ENCODE results near the gene SECISBP2.
"Not testable (repeated sequence)": the region's sequence is repeated elsewhere in the genome, so short reads cannot be mapped to it uniquely, and the experiment has no call there.

SECISBP2 gene, protein sequence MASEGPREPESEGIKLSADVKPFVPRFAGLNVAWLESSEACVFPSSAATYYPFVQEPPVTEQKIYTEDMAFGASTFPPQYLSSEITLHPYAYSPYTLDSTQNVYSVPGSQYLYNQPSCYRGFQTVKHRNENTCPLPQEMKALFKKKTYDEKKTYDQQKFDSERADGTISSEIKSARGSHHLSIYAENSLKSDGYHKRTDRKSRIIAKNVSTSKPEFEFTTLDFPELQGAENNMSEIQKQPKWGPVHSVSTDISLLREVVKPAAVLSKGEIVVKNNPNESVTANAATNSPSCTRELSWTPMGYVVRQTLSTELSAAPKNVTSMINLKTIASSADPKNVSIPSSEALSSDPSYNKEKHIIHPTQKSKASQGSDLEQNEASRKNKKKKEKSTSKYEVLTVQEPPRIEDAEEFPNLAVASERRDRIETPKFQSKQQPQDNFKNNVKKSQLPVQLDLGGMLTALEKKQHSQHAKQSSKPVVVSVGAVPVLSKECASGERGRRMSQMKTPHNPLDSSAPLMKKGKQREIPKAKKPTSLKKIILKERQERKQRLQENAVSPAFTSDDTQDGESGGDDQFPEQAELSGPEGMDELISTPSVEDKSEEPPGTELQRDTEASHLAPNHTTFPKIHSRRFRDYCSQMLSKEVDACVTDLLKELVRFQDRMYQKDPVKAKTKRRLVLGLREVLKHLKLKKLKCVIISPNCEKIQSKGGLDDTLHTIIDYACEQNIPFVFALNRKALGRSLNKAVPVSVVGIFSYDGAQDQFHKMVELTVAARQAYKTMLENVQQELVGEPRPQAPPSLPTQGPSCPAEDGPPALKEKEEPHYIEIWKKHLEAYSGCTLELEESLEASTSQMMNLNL

DNA sequence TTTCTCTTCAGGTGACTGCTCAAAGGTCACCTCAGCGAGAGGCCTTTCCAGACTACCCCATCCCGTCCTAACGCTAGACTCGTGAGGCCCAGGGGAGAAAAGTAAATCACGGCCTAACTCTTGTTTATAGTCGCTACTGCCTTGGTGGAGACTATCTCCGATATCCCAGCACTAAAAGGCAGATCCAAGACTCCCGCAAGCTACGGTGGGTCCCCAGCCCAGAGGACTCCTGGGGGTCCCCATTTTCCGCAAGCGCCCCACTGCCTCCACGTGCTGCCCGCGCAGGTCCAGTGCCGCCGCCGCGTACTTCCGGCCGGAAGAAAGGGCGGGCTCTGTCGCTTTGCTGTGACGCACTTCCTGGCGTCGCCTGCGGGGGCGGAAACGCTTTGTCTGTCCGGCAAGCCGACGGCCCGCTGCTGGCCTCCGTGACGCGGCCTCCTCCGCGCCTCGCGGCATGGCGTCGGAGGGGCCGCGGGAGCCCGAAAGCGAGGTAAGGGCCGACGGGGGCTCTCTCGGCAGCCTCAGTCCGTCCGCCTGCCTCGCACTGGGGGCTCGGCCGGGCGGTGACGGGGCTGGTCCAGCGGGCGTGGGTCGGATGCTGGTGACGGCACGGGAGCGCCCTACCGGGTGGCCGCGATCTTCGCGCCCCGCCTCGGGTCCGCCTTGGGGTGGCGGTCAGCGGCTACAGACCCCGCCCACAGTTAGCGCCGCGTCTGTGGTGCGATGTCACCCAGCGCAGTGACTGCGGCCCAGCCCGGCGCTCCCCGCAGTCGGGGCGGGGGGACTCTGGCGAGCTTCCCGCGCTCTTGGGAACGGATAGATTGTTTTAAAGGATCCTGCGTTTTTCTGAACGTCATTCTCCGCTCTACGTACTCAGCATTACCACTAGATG, at the start of gene SECISBP2:
Gene SECISBP2, plus strand, starts transcription at position 378 of the 892 bp plus-strand sequence. Its CDS starts 77 bp downstream, at position 455.
- peak; percentile 89 to 93 (median 91) for DNase-seq (ENCODE audit: low read depth in 3 of 3)

DNA sequence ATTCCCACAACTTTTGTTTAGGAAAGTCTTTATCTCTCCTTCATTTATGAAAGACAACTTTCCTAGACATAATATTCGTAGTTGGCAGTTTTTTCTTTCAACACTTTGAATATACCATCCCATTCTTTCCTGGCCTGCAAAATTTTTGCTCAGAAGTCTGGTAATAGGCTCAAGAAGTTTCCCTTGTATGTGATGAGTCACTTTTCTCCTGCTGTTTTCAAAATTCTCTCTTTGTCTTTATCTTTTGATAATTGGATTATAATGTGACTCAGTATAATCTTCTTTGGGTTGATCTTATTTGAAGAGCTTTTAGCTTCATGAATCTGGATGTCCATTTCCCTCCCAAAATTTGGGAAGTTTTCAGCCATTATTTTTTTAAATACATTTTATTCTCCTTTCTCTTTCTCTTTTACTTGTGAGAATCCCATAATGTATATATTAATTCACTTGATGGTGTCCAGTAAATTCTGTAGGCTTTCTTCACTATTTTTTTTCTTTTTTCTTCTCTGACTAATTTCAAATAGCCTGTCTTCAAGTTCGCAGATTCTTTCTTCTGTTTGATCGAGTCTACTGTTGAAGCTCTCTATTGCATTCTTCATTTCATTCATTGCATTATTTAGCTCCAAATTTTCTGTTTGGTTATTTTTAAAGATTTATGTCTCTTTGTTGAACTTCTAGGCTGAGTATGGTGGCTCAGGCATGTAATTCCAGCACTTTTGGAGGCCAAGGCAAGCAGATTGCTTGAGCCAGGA, 44.6 kb upstream of the SECISBP2 start:
- no peak for DNase-seq (ENCODE audit: low read depth in 3 of 3)

DNA sequence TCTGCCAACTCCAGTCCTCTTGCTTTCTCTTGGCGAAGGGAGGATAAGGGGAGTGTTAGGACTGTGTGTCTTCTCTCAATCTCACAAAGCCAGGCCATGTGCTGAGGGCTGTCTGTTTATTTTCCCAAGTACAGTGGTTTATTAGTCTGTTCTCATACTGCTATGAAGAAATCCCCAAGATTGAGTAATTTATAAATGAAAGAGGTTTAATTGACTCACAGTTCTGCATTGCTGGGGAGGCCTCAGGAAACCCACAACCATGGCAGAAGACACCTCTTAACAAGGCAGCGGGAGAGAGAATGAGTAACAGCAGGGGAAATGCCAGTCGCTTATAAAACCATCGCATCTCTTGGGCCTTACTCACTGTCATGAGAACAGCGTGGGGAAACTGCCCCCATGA, 43.5 kb upstream of the SECISBP2 start:
- peak in 1 of 3 experiments; percentile 31 for DNase-seq (ENCODE audit: low read depth in 3 of 3)

DNA sequence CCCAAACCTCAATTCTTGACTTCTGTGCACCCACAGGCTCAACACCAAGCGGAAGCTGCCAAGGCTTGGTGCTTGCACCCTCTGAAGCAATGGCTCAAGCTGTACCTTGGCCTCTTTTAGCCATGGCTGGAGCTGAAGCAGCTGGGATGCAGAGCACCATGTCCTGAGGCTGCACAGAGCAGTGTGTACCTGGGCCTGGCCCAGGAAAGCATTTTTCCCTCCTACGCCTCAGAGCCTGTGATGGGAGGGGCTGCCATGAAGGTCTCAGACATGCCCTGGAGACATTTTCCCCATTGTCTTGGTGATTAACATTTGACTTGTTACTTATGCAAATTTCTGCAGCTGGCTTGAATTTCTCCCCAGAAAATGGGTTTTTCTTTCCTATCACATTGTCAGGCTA, 42.3 kb upstream of the SECISBP2 start:
- DNase-seq (ENCODE audit: low read depth in 3 of 3) = not testable (repeated sequence)

DNA sequence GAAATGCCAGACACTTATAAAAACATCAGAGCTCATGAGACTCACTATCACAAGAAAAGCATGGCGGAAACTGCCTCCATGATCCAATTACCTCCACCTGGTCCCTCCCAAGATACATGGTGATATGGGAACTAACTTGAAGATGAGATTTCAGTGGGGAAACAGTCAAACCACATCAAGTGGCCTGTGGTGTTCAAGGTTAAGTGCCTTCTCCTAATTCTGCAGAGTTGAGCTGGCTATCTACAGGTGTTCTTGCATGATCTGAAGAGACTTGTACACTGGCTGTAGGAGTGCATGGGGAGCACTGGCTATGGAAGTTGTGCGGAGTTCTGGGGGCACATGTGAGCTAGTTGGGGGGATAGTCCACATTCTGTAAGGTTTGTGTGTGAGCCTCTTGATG, 41.3 kb upstream of the SECISBP2 start:
- no peak for DNase-seq (ENCODE audit: low read depth in 3 of 3)

DNA sequence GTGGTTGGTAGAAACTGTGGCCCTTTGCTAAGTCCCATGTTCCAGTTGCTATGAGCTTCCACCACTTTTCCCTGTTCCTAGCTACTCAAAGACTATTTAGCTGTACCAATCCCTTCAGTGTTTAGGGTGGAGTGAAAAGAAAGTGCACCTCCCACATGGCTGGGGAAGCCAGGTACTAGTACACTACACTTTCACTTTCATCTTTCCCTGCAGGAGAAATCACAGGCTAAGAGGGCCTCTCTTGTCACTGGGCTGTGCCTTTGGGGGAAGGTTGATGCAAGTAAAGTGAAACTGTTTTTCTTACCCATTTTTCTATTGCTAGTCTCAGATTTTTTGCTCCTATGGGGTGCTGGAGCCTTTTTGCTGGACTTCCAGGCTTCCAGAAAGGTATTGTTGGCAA, 40.8 kb upstream of the SECISBP2 start:
- DNase-seq (ENCODE audit: low read depth in 3 of 3) = no peak

DNA sequence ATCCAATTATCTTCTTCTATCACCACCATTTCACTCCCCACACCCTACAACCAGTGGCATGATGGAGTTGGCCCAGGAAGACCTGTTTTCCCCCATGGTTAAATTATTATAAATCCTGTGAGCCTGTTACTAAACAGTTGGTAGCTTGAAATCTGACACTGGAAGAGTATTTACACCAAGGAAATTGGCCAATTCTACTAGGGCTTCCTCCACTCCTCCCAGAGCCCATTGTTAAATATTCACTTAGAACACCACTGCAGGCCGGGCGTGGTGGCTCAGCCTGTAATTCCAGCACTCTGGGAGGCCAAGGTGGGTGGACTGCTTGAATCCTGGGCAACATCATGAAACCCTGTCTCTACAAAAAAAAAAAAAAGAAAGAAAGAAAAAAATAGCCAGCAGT, 39.7 kb upstream of the SECISBP2 start:
- DNase-seq (ENCODE audit: low read depth in 3 of 3) = no peak

DNA sequence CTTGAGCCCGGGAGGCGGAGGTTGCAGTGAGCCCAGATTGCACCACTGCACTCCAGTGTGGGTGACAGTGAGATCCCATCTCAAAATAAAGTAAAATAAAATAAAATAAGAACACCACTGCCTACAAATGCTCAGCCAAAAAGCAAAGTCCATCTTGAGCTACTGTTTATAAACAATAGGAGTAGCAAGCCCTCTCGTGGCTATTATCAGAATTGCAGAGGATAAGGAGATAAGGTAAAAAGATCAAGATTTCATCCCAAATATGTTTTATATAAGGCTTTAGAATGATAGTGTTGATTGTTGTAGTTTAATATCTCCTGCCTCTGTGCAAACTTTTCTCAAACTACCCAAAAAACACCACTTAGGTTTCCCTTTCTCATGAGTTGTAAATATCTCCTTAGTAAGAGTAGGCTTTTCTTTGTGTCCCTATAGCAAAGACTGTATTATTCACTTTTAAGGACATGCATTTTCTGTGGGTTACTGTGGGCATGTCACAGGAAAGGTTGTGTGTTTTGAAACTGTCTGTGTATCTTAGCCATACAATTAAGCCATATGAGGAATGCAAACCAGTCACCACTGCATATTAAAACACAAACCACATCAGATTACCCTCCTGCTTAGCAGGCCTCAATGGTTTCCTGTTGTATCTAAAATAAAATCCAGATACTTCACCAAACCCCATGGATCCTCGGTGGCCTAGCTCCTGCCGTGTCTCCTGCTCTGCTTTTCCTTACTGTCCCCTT, 39.1 kb upstream of the SECISBP2 start:
- DNase-seq (ENCODE audit: low read depth in 3 of 3) = peak in 1 of 3 experiments; percentile 10

DNA sequence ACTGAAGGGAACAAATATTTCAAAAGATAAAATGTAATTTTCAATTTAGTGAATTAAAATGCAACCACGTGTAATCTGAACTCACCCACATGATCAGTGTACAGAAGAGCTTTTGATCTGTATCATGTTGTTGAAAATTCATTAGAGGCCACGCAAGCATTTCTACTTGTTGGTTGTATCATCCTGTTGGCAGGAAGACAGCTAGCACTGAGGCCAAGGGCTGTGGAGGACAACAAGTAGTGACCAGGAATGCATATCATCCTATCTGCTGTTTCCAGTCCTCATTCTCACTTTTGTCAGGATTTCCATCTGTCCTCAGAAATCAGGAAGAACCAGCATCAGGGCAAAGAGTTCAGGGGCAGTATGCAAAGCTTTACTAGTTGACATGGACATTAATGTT, 37.2 kb upstream of the SECISBP2 start:
- DNase-seq (ENCODE audit: low read depth in 3 of 3) = no peak

DNA sequence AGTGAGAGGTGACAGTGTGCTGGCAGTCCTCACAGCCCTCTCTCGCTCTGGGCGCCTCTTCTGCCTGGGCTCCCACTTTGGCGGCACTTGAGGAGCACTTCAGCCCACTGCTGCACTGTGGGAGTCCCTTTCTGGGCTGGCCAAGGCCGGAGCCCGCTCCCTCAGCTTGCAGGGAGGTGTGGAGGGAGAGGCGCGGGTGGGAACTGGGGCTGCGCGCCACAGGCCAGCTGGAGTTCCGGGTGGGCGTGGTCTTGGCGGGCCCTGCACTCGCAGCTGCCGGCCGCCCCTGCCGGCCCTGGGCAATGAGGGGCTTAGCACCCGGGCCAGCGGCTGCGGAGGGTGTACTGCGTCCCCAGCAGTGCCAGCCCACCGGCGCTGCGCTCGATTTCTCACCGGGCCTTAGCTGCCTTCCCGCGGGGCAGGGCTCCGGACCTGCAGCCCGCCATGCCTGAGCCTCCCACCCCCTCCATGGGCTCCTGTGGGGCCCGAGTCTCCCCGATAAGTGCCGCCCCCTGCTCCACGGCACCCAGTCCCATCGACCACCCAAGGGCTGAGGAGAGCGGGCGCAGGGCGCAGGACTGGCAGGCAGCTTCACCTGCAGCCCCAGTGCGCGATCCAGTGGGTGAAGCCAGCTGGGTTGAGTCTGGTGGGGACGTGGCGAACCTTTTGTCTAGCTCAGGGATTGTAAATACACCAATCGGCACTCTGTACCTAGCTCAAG, 35.9 kb upstream of the SECISBP2 start:
- DNase-seq (ENCODE audit: low read depth in 3 of 3) = not testable (repeated sequence)

DNA sequence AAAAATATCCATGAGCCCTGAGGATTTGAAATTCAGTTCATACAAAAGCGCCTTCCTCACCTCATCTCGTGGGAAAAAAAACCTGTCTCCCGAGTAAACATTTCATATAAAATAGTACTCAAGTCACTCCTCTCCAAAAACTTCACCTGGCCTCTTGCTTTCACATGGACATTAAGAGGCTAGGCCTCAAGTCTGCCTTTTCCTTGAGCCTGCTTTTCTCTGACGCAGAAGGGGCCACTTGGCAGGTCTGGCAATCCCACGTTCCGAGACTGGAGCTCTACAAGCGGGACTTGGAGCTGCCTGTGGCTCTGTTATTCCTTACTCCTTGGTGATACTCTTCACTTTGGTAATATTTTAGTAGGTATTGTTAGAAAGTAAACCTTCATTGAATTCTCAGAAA, 34.2 kb upstream of the SECISBP2 start:
- DNase-seq (ENCODE audit: low read depth in 3 of 3) = no peak

DNA sequence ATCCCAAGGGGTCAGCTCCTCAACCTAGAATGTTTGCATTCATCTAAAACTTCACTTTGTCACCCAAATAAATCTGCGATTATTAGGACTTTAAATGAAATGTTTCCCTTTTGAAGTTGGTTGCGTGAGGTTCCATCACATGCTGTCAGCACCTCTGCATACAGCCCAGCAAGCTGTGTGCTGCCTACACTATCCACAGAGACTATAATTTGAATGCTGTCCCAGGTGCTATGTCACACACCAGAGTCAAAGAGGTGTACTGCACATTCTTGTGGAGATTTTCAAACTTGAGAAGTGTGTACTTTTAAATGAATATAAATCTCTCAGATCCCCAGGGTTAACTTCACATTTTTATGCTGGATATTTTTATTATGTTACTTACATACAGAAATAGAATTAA, 26.6 kb upstream of the SECISBP2 start:
- no peak for DNase-seq (ENCODE audit: low read depth in 3 of 3)

DNA sequence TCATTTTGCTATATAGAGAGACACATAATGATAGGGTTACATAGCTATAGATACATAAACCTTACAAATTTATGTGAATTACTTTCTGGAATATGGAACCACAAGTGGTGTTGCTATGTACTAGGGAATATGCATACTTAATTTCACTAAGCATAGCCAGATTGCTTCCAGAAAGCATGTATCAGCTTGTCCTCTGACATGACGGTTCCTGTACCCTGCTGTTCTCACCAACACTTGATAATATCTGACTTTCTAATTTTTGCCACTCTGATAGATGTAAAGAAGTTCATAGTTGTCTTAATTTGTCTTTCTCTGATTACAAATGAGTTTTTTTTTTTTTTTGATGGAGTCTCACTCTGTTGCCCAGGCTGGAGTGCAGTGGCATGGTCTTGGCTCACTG, 25.3 kb upstream of the SECISBP2 start:
- DNase-seq (ENCODE audit: low read depth in 3 of 3) = no peak

DNA sequence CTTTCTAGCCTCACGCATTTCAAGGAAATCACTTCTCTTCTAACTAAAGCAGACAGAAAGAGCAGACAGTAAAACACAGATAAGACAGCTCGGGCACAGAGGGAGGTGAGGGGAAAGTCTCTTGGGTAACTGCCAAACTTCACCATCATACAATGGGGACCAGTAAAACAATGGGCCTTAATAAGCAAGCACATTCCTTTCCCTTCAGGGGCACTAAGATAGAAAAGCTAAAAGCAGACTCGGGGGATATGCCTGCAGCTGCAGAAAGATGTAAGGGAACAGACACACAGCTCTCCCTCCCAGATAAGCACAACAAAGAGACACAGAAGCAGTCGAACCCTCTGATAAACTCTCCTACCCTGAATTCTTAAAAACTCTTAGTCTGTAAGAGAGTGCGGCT, 22.9 kb upstream of the SECISBP2 start:
- no peak for DNase-seq (ENCODE audit: low read depth in 3 of 3)

DNA sequence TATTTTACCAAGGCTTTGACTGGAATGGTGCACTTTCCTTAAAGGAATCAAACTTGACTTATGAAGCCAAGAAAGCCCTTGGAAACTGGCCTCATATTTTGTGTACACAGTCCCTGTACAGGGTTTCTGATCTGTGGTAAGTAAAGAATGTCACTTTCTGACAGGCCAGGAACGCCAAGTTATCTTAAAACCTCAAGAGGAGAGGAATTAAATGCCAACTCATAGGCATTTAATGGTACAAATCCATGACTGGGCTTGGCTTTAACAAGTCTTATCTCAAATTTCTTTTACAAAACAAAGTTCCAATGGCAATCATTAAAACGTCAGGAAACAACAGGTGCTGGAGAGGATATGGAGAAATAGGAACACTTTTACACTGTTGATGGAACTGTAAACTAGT, 16.3 kb upstream of the SECISBP2 start:
- not testable (repeated sequence) for DNase-seq (ENCODE audit: low read depth in 3 of 3)

DNA sequence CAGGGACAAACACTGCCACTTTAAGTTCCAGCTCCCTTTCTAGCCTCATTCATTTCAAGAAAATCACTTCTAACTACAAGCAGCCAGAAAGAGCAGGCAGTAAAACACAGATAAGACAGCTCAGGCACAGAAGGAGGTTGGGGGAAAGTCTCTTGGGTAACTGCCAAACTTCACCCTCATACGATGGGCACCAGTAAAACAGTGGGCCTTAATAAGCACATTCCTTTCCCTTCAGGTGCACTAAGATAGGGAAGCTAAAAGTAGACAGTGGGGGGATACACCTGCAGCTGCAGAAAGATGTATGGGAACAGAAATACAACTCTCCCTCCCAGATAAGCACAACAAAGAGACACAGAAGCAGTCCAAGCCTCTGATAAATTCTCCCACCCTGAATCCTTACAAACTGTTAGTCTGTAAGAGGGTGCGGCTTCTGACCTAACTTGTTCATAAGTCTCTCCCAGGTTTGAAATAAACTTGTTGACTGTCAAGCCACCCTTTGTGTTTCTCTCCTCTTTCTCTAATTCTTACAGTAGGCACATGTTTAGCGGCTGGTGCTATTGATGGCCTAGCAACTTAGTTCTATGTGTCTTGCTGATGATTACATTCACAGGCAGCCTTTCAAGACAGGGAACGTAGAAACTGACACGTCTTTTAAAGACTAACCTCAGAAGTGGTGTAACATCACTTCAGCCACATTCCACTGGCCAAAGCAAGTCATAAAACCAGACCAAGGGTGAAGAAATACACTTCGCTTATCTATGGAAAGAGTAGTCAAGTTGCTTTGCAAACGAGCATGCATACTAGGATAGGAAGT, 14.1 kb upstream of the SECISBP2 start:
- DNase-seq (ENCODE audit: low read depth in 3 of 3) = no peak

DNA sequence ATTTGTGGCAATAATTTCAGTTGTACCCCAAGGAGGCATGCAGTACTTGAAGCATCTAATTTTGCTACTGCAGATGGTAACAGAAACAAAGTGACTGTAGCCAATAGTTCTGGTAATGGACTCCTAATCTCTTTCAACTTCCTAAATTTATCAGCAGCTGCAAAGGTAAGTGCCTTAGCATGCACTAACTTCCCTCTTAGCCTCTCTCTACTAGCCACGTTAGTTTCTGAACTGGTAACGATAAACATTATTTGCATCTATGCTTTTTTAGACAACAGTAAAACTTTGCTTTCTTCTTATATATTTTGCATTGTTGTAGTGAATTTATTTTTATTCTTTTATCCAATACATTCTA, 13.5 kb upstream of the SECISBP2 start:
- no peak for DNase-seq (ENCODE audit: low read depth in 3 of 3)

DNA sequence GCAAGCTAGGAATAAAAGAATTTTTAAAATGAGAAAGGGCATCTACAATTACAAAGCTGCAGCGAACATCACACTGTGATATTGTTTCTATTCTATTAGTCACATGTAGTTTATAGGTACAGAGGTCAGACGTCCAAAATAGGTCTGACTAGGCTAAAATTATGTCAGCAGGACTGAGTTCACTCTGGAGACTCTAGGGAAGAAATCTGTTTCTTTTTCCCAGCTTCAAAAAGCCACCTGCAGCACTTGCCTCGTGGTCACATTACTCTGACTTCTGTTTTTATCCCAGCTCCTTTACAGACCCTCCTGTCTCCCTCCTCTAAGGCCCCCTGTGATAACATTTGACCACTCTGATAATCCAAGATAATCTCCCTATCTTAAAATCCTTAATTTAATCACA, 12.4 kb upstream of the SECISBP2 start:
- DNase-seq (ENCODE audit: low read depth in 3 of 3) = no peak

DNA sequence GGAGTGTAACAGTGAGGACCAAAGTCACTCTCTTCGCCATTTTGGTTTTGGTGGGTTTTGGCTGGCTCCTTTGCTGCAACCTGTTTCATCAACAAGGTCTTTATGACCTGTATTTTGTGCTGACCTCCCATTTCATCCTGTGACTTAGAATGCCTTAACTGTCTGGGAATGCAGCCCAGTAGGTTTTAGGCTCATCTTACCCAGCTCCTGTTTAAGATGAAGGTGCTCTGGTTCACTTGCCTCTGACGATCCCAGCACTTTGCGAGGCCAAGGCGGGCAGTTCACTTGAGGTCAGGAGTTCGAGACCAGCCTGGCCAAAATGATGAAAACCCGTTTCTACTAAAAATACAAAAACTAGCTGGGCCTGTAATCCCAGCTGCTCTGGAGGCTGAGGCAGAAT, 9.1 kb upstream of the SECISBP2 start:
- no peak for DNase-seq (ENCODE audit: low read depth in 3 of 3)
